ENCODE measurements around the gene ST14. TPM values are rescaled to one million over a fixed set of nuclear protein-coding genes. Genes with fewer than 3 reads are reported as not detected.

Gene ST14
- total RNA-seq: not detected

DNA sequence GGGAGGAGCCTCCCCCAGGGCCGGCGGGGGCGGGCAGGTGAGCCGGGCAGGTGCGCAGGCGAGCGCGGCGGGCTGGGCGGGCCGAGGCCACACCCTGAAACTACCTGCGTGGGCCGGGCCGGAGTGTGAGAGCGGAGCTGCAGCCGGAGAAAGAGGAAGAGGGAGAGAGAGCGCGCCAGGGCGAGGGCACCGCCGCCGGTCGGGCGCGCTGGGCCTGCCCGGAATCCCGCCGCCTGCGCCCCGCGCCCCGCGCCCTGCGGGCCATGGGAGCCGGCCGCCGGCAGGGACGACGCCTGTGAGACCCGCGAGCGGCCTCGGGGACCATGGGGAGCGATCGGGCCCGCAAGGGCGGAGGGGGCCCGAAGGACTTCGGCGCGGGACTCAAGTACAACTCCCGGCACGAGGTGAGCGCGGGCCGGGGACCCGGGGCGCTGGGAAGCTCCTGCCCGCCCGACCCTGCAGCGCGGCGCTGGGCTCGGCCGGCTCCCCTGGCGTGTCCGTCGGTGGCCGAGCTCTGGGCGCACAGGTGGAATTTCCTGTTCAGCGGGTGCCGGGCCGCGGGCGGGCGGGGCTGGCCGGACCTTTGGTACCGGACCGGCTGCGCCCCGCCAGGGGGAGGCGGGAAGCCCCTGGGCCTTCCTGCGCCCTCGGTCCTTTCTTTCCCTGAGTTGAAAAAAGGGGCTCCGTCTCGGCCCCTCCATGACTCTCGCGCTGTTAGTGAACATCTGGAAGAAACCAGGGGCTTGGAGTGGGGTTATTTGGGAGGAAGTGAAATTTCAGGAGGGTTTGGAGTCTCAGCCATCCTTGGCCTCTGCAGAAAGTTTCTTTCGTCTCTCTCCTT is at the start of gene ST14:
Gene ST14 (plus strand): TSS at position 126 of the 841 bp plus-strand sequence. CDS start 198 bp downstream, at position 324.
- Mint-ChIP-seq H3K9me3 (no peaks in the 10 kb centered on the region), H3K36me3 (no peaks in the 10 kb centered on the region), H3K27me3 (peaks cover 44% of the 10 kb centered on the region), H3K4me3 (no peak within 1 kb of the TSS), H3K27ac (no peak within 1 kb of the TSS), H3K4me1 (ENCODE audit: low read depth) (peaks cover 11% of the 10 kb centered on the region)
- POLR2A ChIA-PET: no interaction called here
- CTCF ChIA-PET: no interaction called here
- DNase-seq: no peak
- intact Hi-C loops (cut with micrococcal nuclease): no loop called here

DNA sequence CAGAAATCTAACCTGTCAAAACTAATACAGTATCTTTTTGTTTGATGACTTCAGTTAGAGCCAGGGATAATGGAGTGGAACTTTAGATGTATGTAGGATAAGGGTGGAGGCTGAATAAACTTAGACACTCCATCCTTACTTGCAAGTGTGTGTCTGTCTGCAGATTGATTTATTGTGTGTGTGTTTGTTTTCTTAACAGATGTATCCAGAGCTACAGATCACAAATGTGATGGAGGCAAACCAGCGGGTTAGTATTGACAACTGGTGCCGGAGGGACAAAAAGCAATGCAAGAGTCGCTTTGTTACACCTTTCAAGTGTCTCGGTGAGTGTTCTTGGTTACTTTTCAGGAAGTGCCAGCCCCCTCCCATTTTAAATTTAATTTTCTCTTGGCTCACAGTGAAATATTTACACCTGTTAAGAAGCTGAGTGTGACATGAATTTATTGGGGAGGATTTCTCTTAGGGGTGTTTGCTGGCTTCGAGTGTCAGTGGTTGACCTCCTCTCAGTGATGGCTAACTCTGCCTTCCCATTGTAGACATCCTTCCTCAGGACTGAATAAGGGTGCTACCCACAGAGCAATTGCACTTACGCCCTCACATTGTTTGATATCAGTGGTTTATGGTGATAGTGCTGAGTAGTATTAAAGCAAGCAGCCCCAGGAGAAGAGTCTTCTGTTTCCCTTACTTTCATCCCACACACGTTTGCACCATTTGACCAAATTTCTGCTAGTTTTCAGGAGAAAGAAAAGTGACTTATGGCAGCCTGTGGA is 49.1 kb upstream of the ST14 start:
- no peaks in the 10 kb centered on the region for H3K9me3 Mint-ChIP-seq
- no peak overlapping the region for H3K27ac Mint-ChIP-seq
- intact Hi-C loops (cut with micrococcal nuclease): no loop called here
- H3K36me3 Mint-ChIP-seq: peaks cover 38% of the 10 kb centered on the region
- H3K27me3 Mint-ChIP-seq: no peaks in the 10 kb centered on the region
- CTCF ChIA-PET: no interaction called here
- H3K4me3 Mint-ChIP-seq: no peak overlapping the region
- DNase-seq: no peak
- H3K4me1 Mint-ChIP-seq (ENCODE audit: low read depth): no peaks in the 10 kb centered on the region
- POLR2A ChIA-PET: no interaction called here

DNA sequence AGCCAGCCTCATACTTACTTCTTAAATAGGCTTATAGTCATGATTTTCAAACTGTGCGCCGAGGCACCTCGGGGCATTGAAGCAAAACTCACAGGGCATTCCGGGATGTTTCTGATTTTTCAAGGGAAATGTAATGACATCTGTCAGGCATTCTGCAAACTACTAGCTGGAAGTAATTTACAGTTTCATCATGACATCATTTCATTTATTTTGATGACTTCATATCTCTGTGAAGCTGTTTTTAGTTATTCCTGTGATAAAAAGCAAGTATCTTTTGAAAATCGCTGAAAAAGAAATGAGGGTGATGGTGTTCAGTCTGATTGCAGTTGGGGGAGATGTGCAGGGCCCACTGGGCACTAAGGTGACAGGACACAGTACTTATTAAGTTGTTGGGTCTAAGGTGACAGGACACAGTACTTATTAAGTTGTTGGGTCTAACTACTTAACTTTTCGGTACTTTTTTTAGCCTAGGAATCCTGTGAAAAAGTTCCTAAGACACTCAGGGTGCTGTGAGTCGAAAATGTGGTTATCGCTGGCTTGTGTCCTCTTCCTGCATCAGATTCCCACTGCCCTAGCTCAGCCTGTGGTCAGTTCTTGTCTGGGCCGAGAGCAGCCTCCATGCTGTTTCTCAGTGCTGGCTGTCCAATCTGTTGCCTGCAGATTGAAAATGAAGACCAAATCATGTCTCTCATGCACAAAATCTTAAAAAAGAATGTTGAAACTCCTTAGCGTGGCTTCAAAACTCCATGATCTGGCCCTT is 47.3 kb upstream of the ST14 start:
- no peaks in the 10 kb centered on the region for H3K9me3 Mint-ChIP-seq
- no peaks in the 10 kb centered on the region for H3K27me3 Mint-ChIP-seq
- intact Hi-C loops (cut with micrococcal nuclease): no loop called here
- no peak overlapping the region for H3K27ac Mint-ChIP-seq
- H3K4me1 Mint-ChIP-seq (ENCODE audit: low read depth): no peaks in the 10 kb centered on the region
- ChIA-PET CTCF (no interaction called here), POLR2A (no interaction called here)
- no peak for DNase-seq
- peaks cover 32% of the 10 kb centered on the region for H3K36me3 Mint-ChIP-seq
- no peak overlapping the region for H3K4me3 Mint-ChIP-seq

DNA sequence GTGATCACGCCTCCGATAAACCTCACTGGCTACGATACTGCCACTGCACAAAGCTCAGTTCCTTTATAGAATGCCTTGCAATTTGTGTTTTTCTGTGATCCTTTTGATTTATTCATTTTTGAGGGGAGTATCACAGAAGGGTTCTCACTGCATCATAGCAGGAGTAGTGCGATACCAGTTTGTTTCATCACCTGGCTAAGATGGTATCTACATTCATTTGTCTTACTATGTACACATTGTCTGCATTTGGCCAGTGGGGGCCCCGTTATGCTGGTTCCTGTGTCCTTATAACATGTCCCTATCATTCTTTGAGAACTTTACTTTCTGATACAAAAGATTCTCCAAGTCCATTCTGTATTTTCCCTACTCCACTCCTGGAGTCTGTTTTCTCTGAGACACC is 45.3 kb upstream of the ST14 start:
- POLR2A ChIA-PET: no interaction called here
- no peak overlapping the region for H3K4me3 Mint-ChIP-seq
- peaks cover 1% of the 10 kb centered on the region for H3K27me3 Mint-ChIP-seq
- intact Hi-C loops (cut with micrococcal nuclease): no loop called here
- H3K9me3 Mint-ChIP-seq: no peaks in the 10 kb centered on the region
- no peak for DNase-seq
- peaks cover 28% of the 10 kb centered on the region for H3K36me3 Mint-ChIP-seq
- no peak overlapping the region for H3K27ac Mint-ChIP-seq
- peaks cover 13% of the 10 kb centered on the region for H3K4me1 Mint-ChIP-seq (ENCODE audit: low read depth)
- CTCF ChIA-PET: no interaction called here

DNA sequence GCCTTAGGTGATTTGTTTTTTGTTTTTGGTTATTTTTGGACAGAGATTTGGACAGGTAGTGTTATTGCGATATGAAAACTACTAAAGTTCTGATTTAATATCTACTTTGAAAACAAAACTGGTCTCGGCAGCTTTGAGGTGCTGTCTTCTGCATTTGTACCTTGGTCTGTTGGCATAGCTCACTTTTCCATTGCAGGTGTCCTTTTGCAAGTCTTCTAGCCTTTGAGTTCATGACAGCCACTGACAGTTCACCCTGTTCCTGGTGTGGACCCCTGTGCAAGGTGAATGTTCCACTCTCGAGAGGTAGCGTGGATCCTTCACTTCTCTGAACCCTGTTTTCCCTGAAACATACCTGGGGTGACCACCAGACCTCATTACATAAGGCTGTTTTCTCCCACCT is 44.9 kb upstream of the ST14 start:
- POLR2A ChIA-PET: no interaction called here
- Mint-ChIP-seq H3K27ac (no peak overlapping the region), H3K4me1 (ENCODE audit: low read depth) (peaks cover 17% of the 10 kb centered on the region), H3K9me3 (no peaks in the 10 kb centered on the region), H3K36me3 (peaks cover 23% of the 10 kb centered on the region), H3K27me3 (peaks cover 1% of the 10 kb centered on the region), H3K4me3 (no peak overlapping the region)
- intact Hi-C loops (cut with micrococcal nuclease): no loop called here
- no peak for DNase-seq
- CTCF ChIA-PET: interaction anchor here (1.0 kb wide), 1 partner anchor 44 kb away, joined by 3 read pairs; no protein-coding TSS in a partner anchor

DNA sequence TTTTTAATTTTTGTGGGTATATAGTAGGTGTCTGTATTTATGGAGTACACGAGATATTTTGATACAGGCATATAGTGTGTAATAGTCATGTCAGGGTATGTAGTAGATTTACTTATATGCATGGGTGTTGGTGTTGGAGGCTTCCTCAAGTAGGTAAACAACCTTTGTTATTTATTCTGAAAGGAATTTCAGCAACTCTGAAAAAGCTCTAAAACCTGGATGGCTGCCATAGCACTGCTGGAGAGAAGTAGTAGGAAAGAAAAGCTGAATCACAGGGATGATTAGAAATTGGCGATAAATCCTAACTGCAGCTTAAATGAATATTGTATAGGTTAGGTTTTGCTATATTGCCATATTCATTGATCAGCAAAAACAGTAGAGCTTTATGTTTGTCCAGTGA is 44.4 kb upstream of the ST14 start:
- Mint-ChIP-seq H3K9me3 (no peaks in the 10 kb centered on the region), H3K27ac (no peak overlapping the region), H3K4me1 (ENCODE audit: low read depth) (peaks cover 17% of the 10 kb centered on the region), H3K27me3 (peaks cover 1% of the 10 kb centered on the region), H3K4me3 (no peak overlapping the region), H3K36me3 (peaks cover 21% of the 10 kb centered on the region)
- intact Hi-C loops (cut with micrococcal nuclease): no loop called here
- ChIA-PET CTCF (interaction anchor here (1.0 kb wide), 1 partner anchor 44 kb away, joined by 3 read pairs; no protein-coding TSS in a partner anchor), POLR2A (no interaction called here)
- DNase-seq: no peak

DNA sequence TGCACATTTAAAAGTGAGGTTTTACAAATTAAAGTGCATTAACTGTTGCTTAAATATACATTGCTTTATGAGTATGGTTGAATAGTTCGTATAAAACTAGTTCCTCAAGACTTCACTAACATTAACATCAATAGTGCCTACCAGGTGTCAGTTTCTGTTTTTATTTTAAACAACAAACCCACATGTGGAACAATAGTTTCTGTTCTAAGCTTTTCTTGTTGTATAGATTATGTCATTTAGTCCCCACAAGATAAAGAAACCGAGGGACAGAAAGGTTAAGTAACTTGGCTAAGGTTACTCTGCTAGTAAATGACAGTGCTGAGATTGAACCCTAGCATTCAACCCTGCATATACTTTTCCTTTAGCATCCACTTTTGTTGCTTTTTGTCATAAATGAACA is 41.4 kb upstream of the ST14 start:
- peaks cover 1% of the 10 kb centered on the region for H3K27me3 Mint-ChIP-seq
- no peaks in the 10 kb centered on the region for H3K9me3 Mint-ChIP-seq
- H3K4me1 Mint-ChIP-seq (ENCODE audit: low read depth): peaks cover 41% of the 10 kb centered on the region
- H3K36me3 Mint-ChIP-seq: peaks cover 21% of the 10 kb centered on the region
- H3K4me3 Mint-ChIP-seq: no peak overlapping the region
- ChIA-PET CTCF (interaction anchor here (0.6 to 7.4 kb wide), 4 partner anchors 13 to 776 kb away, joined by 3 to 45 read pairs (median 4); no protein-coding TSS in a partner anchor), POLR2A (no interaction called here)
- H3K27ac Mint-ChIP-seq: no peak overlapping the region
- DNase-seq: no peak
- intact Hi-C loops (cut with micrococcal nuclease): loop anchor here (2.0 kb wide), 1 partner anchor 49 kb away; the partner anchor contains the start of gene APLP2

DNA sequence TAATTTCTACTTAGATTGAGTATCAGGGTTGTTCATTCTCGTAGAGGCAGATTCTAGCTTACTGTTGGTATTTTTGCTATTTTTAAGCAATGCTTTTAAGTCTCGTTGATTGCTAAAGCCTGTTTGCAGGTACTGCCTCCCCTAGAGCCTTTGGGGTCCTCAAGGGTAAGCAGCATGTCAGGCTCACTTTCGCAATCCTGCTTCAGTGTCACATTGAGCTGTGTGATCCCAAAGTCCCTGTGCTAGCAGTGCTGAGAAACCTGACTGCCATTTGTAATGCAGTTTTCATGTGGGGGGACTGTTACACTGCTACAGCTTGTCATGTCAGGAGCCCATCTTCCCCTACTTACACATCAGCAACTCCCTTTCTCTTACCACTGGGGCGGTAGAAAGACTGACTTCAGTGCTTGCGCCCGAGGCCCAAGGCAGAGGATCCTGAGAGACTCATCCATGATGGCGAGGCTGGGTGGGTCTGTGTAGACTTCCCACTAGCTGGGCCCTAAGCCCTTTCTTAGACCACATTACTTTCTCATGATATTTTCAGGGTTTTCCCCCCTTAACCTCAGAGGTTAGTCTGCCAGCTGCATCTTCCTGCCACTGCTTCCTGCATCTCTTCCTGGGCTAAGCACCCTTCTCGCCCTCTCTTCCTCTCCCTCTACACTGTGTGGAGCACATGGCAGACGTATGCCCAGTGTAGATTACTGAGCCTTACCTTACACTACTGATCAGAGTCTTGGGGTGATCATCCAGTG is 40.8 kb upstream of the ST14 start:
- DNase-seq: peak; percentile 31
- no peak overlapping the region for H3K27ac Mint-ChIP-seq
- H3K36me3 Mint-ChIP-seq: peaks cover 24% of the 10 kb centered on the region
- POLR2A ChIA-PET: no interaction called here
- H3K27me3 Mint-ChIP-seq: peaks cover 1% of the 10 kb centered on the region
- intact Hi-C loops (cut with micrococcal nuclease): loop anchor here (2.0 kb wide), 1 partner anchor 50 kb away; the partner anchor contains the start of gene APLP2
- H3K9me3 Mint-ChIP-seq: no peaks in the 10 kb centered on the region
- peaks cover 41% of the 10 kb centered on the region for H3K4me1 Mint-ChIP-seq (ENCODE audit: low read depth)
- CTCF ChIA-PET: interaction anchor here (0.9 to 7.4 kb wide), 3 partner anchors 13 to 194 kb away, joined by 3 to 45 read pairs (median 3); no protein-coding TSS in a partner anchor
- no peak overlapping the region for H3K4me3 Mint-ChIP-seq

DNA sequence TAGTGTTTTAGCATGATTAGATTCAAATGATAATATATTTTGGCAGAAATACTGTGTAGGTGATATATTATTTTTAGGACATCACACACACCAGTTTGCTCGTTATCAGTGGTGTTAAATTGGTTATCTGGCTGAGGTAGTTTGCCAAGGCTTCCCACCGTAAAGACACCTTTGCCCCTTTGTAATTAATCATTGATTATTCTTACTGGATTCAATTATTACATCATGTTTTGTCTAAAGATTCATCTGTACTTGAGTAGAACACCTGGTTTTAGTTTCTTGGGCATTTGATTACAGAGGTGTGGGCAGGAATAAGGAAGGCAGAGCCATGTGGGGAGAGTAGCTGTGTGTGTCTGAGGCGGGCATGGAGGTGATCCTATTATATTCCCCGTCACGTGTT is 39.5 kb upstream of the ST14 start:
- no peak overlapping the region for H3K4me3 Mint-ChIP-seq
- H3K27ac Mint-ChIP-seq: no peak overlapping the region
- H3K36me3 Mint-ChIP-seq: peaks cover 30% of the 10 kb centered on the region
- H3K27me3 Mint-ChIP-seq: peaks cover 1% of the 10 kb centered on the region
- POLR2A ChIA-PET: no interaction called here
- CTCF ChIA-PET: interaction anchor here (7.4 kb wide), 1 partner anchor 12 kb away, joined by 45 read pairs; no protein-coding TSS in a partner anchor
- DNase-seq: no peak
- no peaks in the 10 kb centered on the region for H3K9me3 Mint-ChIP-seq
- H3K4me1 Mint-ChIP-seq (ENCODE audit: low read depth): peaks cover 41% of the 10 kb centered on the region
- intact Hi-C loops (cut with micrococcal nuclease): no loop called here

DNA sequence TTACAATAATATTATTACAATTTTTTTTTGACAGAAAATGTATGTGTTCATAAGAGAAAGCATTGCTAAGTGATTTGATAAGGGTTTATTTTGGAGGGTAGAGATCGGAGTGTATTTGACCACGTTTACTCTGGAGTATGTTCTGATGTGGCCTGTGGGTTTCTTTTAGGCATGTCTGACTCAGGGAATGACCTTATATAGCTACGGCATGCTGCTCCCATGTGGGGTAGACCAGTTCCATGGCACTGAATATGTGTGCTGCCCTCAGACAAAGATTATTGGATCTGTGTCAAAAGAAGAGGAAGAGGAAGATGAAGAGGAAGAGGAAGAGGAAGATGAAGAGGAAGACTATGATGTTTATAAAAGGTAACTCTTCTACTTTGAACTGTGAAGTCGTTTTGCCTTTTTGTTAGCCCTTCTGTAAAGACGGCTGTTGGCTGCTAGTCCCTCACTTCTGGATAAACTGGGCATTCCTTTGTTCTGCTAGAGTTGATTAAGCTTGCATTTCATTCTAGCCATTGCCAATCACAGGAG is 38.1 kb upstream of the ST14 start:
- Mint-ChIP-seq H3K27me3 (peaks cover 1% of the 10 kb centered on the region), H3K27ac (no peak overlapping the region), H3K4me3 (no peak overlapping the region), H3K36me3 (peaks cover 29% of the 10 kb centered on the region), H3K4me1 (ENCODE audit: low read depth) (peaks cover 41% of the 10 kb centered on the region), H3K9me3 (no peaks in the 10 kb centered on the region)
- CTCF ChIA-PET: interaction anchor here (0.9 to 7.4 kb wide), 4 partner anchors 10 to 240 kb away, joined by 3 to 45 read pairs (median 6); no protein-coding TSS in a partner anchor
- peak; percentile 36 for DNase-seq
- POLR2A ChIA-PET: interaction anchor here (1.1 kb wide), 1 partner anchor 120 kb away, joined by 3 read pairs; no protein-coding TSS in a partner anchor
- intact Hi-C loops (cut with micrococcal nuclease): no loop called here

DNA sequence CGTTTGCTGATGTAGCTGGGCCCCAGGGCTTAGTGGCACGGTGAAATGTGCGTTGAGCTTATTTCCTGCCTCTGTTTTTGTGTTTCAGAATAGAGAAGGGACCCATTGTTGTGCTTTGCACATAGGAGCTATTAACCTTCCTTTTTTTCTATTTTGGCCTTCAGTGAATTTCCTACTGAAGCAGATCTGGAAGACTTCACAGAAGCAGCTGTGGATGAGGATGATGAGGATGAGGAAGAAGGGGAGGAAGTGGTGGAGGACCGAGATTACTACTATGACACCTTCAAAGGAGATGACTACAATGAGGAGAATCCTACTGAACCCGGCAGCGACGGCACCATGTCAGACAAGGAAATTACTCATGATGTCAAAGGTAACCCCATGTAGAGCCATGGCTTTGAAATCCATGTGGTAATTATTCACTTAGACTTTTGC is 37.4 kb upstream of the ST14 start:
- DNase-seq: peak; percentile 67
- CTCF ChIA-PET: interaction anchor here (0.6 to 7.4 kb wide), 5 partner anchors 10 to 241 kb away, joined by 3 to 45 read pairs (median 6); no protein-coding TSS in a partner anchor
- POLR2A ChIA-PET: interaction anchor here (1.1 kb wide), 1 partner anchor 121 kb away, joined by 3 read pairs; no protein-coding TSS in a partner anchor
- peaks cover 29% of the 10 kb centered on the region for H3K36me3 Mint-ChIP-seq
- peaks cover 1% of the 10 kb centered on the region for H3K27me3 Mint-ChIP-seq
- H3K9me3 Mint-ChIP-seq: no peaks in the 10 kb centered on the region
- no peak overlapping the region for H3K27ac Mint-ChIP-seq
- peaks cover 41% of the 10 kb centered on the region for H3K4me1 Mint-ChIP-seq (ENCODE audit: low read depth)
- intact Hi-C loops (cut with micrococcal nuclease): loop anchor here (1.0 kb wide), 1 partner anchor 121 kb away; no protein-coding TSS in a partner anchor
- H3K4me3 Mint-ChIP-seq: no peak overlapping the region
